PFSK-1 (cell line): Measurements from ENCODE around the gene CACNA1I.

Experiments
- POLR2AphosphoS5 ChIP-seq: IDR thresholded peaks from 2 replicates; pipeline ENCODE4 v1.6.1; 2012; ENCODE audit warnings: low read depth, mild to moderate bottlenecking, control low read depth, low read length, moderate library complexity
- TF ChIP-seq, protein P1 (sequence below), 2 experiments: IDR thresholded peaks; 2 replicates each; pipeline versions ENCODE4 v1.6.1 to v1.8.0; 2011 to 2012; ENCODE audit warnings: low read depth in 2 of 2, low read length in 2 of 2, control low read depth in 1 of 2, inconsistent platforms in 1 of 2, mild to moderate bottlenecking in 1 of 2, moderate library complexity in 1 of 2; ENCODE audit not compliant: insufficient read depth in 1 of 2

DNA sequence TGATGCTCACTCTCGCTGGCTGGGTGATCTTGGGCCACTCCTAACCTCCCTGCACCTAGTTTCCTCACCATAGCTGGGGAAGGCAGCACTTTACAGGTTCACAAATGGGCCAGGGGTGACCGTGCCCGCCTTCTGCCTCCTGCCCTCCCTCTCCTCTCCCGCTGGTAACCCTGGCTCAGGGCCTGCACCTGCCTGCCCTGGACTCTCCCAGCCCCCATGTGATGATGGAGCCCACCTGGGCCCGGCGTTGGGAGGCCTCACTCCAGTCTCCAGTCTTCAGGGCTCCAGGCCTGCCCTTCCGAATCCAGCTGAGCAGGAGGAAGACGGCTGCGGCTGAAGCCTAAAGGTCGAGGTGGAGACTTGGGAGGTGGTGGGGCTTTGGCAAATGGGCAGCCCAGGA, 152.9 kb downstream of the CACNA1I start:
- no peak for TF ChIP-seq POLR2AphosphoS5
- TF ChIP-seq, protein P1, sequence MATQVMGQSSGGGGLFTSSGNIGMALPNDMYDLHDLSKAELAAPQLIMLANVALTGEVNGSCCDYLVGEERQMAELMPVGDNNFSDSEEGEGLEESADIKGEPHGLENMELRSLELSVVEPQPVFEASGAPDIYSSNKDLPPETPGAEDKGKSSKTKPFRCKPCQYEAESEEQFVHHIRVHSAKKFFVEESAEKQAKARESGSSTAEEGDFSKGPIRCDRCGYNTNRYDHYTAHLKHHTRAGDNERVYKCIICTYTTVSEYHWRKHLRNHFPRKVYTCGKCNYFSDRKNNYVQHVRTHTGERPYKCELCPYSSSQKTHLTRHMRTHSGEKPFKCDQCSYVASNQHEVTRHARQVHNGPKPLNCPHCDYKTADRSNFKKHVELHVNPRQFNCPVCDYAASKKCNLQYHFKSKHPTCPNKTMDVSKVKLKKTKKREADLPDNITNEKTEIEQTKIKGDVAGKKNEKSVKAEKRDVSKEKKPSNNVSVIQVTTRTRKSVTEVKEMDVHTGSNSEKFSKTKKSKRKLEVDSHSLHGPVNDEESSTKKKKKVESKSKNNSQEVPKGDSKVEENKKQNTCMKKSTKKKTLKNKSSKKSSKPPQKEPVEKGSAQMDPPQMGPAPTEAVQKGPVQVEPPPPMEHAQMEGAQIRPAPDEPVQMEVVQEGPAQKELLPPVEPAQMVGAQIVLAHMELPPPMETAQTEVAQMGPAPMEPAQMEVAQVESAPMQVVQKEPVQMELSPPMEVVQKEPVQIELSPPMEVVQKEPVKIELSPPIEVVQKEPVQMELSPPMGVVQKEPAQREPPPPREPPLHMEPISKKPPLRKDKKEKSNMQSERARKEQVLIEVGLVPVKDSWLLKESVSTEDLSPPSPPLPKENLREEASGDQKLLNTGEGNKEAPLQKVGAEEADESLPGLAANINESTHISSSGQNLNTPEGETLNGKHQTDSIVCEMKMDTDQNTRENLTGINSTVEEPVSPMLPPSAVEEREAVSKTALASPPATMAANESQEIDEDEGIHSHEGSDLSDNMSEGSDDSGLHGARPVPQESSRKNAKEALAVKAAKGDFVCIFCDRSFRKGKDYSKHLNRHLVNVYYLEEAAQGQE (IDR thresholded peaks at IDR 0.05; ENCODE audit: insufficient read depth in 1 of 2, low read depth in 2 of 2, low read length in 2 of 2): no peak
